Bronchial epithelial cell (primary cell): Measurements from ENCODE around the gene NEMP1. TPM values are rescaled to one million over a fixed set of nuclear protein-coding genes. Genes with fewer than 3 reads are reported as not detected.

Experiments
- DNase-seq: peaks from one replicate; pipeline ENCODE4 v3.0.0-alpha.2; 2010; ENCODE audit warnings: low read depth
- FAIRE-seq: peaks from 2 replicates; lab custom pipeline; 2011; peaks lifted over from hg19 to GRCh38; lab: Jason Lieb, UNC
- H3K27me3 ChIP-seq: 2 replicates; pipeline ENCODE4 v1.5.1; 2011; ENCODE audit warnings: low read length; ENCODE audit not compliant: control insufficient read depth, insufficient read depth
- H3K36me3 ChIP-seq: 2 replicates; pipeline ENCODE4 v1.5.1; 2011; ENCODE audit warnings: low read length; ENCODE audit not compliant: control insufficient read depth, insufficient read depth
- H3K4me3 ChIP-seq: 2 replicates; pipeline ENCODE4 v1.5.1; 2011; ENCODE audit warnings: mild to moderate bottlenecking, low read depth, low read length, control low read depth
- CTCF ChIP-seq: IDR thresholded peaks from 2 replicates; pipeline ENCODE4 v1.5.1; 2011; ENCODE audit warnings: mild to moderate bottlenecking, moderate library complexity, low read length, control low read depth, inconsistent platforms; ENCODE audit not compliant: insufficient read depth, severe bottlenecking
- total RNA-seq: library from RNA; depleted of rRNA; stranded (reverse); fragments of >200 nt; gene quantifications from 2 replicates; pipeline ENCODE4 v1.2.1, GENCODE V29; 2014

The NEMP1 gene
- total RNA-seq, 1 donor from 2014 or later = 4.2 TPM

- no peak overlapping the region for H3K4me3 ChIP-seq
- TF ChIP-seq CTCF = peak; percentile 85
- H3K36me3 ChIP-seq = peaks cover 8% of the 10 kb centered on the region
- DNase-seq = no peak
- no peaks in the 10 kb centered on the region for H3K27me3 ChIP-seq
- no peak for FAIRE-seq
Measured at GRCh38 chr12:57112492-57113294, 34.1 kb upstream of the NEMP1 start.

DNA sequence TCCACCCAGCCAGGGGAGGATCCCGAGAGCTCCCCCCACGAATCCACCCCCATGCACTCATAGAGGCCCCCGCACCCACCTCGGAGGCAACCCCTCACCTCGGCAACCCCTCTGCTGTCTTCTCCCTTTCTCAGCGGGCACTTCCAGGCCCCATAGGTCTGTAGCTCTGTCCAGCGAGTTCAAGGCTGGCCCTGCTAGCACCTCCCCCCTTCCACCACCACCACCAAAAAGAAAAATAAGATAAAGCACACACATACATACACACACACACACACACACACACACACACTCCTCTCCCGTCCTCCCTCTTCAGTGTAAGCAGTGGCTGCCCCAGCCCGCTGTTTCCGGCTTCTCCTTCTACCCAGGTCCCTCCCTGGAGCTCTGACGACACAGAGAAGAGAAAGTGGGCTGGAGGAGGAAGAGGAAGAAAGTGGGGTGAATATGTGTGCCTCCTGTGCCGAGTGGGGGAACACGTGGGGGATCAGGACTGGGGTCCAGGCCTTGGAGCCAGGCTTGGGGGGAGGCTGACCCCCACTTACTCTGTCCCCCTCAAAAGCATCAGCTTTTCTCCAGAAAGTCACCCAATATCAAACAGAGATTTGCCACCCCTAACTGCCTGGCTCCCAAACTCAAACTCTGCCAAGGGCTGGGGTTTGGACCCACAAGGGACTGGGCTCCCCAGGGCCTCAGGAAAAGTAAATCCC is 32.6 kb upstream of the NEMP1 start, which contains the start of gene STAT6:
Gene STAT6, minus strand, starts transcription at position 332 of the 704 bp plus-strand sequence. CDS start 3,084 bp downstream, outside the sequence.
- TF ChIP-seq CTCF = no peak
- FAIRE-seq (no peak), DNase-seq (peak; percentile 76)
- Histone ChIP-seq H3K36me3 (peaks cover 20% of the 10 kb centered on the region), H3K27me3 (no peaks in the 10 kb centered on the region), H3K4me3 (peak within 1 kb of the TSS; percentile 76)

DNA sequence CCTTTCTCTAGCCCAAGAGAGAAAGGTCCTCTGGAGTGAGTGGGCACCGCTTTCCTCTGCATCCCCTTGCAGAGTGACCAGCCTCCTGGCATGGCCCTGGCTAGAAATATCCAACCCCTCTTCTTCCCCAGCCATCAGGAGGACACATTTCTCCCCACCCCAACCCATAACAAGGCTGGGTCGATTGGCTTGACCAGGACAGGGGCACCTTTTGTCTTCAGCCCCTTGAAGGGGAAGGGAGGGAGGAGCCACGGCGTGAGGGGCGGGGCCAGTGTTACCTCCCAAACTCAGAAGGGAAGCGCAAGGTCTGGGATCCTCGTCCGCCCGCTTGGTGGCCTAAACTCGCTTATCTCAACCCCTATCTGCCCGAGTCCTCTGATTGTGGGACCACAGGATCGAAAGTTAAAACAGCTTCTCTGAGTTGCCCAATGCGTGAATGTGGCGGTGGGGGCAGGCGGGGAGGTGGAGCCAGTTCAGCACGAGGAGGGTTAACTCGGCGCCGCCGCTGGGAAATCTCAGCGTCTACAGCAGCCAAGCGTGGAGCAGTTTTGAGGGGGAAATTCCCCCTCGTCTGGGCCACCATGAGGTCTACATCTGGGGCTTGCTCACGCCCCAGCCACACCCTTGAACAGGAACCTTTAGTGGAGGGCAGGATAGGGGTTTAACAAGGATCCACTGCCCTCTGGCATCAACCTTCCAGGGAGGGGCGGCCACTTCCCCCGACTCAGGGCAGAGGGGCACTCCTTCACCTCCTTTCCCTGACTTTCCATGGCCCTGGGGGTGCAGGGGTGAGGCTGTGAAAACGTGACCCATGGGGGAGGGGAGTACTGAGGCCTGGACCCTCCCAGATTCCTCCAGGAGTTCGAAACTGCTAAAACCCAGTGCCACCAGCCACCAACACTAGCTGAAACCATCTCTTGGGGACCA is 31.8 kb upstream of the NEMP1 start:
- DNase-seq (no peak), FAIRE-seq (peak; percentile 13)
- no peaks in the 10 kb centered on the region for H3K27me3 ChIP-seq
- H3K36me3 ChIP-seq = peaks cover 27% of the 10 kb centered on the region
- H3K4me3 ChIP-seq = peak overlapping the region; percentile 76
- TF ChIP-seq CTCF = no peak

- TF ChIP-seq CTCF = no peak
- DNase-seq (no peak), FAIRE-seq (no peak)
- H3K4me3 ChIP-seq = peak overlapping the region; percentile 76
- H3K36me3 ChIP-seq = peaks cover 35% of the 10 kb centered on the region
- H3K27me3 ChIP-seq = no peaks in the 10 kb centered on the region
Measured at GRCh38 chr12:57109207-57110103, 30.9 kb upstream of the NEMP1 start.
